WTC11 (cell line): ENCODE measurements around the gene CDC6.

Experiments used
- CTCF ChIP-seq: fragments of 200-600 bp; IDR thresholded peaks from 2 replicates; pipeline ENCODE4 v1.8.0; 2022; ENCODE audit warnings: antibody characterized with exemption
- ETV6 ChIP-seq: sonication (generic); formaldehyde crosslinking; IDR thresholded peaks from 2 replicates; pipeline ENCODE4 v1.8.1; 2022; ENCODE audit warnings: mild to moderate bottlenecking, missing genetic modification reagents
- GABPB1 ChIP-seq: sonication (generic); formaldehyde crosslinking; IDR thresholded peaks from 2 replicates; pipeline ENCODE4 v1.8.1; 2023; ENCODE audit warnings: mild to moderate bottlenecking, missing genetic modification reagents
- IRF1 ChIP-seq: sonication (generic); formaldehyde crosslinking; IDR thresholded peaks from 2 replicates; pipeline ENCODE4 v1.8.0; 2023; ENCODE audit warnings: missing genetic modification reagents
- NR1H2 ChIP-seq: sonication (generic); formaldehyde crosslinking; IDR thresholded peaks from 2 replicates; pipeline ENCODE4 v1.9.0; 2021; ENCODE audit warnings: mild to moderate bottlenecking, moderate library complexity, missing genetic modification reagents
- NR2C2 ChIP-seq: sonication (generic); formaldehyde crosslinking; IDR thresholded peaks from 2 replicates; pipeline ENCODE4 v1.8.0; 2022; ENCODE audit warnings: mild to moderate bottlenecking, missing genetic modification reagents
- TEAD4 ChIP-seq: sonication (generic); formaldehyde crosslinking; IDR thresholded peaks from 2 replicates; pipeline ENCODE4 v1.8.0; 2022; ENCODE audit warnings: mild to moderate bottlenecking, missing genetic modification reagents
- TF ChIP-seq, protein P1 (sequence below): sonication (generic); formaldehyde crosslinking; IDR thresholded peaks from 2 replicates; pipeline ENCODE4 v1.8.0; 2022; ENCODE audit warnings: mild to moderate bottlenecking, missing genetic modification reagents
- TF ChIP-seq, protein P2 (sequence below): sonication (generic); formaldehyde crosslinking; IDR thresholded peaks from 2 replicates; pipeline ENCODE4 v1.8.1; 2023; ENCODE audit warnings: mild to moderate bottlenecking, moderate library complexity, missing genetic modification reagents

- TF ChIP-seq CTCF, result no peak
- TF ChIP-seq TEAD4 (CRISPR knock-in tag), result no peak
- no peak for TF ChIP-seq NR1H2 (CRISPR knock-in tag)
- TF ChIP-seq NR2C2 (CRISPR knock-in tag), result no peak
- TF ChIP-seq, protein P1, sequence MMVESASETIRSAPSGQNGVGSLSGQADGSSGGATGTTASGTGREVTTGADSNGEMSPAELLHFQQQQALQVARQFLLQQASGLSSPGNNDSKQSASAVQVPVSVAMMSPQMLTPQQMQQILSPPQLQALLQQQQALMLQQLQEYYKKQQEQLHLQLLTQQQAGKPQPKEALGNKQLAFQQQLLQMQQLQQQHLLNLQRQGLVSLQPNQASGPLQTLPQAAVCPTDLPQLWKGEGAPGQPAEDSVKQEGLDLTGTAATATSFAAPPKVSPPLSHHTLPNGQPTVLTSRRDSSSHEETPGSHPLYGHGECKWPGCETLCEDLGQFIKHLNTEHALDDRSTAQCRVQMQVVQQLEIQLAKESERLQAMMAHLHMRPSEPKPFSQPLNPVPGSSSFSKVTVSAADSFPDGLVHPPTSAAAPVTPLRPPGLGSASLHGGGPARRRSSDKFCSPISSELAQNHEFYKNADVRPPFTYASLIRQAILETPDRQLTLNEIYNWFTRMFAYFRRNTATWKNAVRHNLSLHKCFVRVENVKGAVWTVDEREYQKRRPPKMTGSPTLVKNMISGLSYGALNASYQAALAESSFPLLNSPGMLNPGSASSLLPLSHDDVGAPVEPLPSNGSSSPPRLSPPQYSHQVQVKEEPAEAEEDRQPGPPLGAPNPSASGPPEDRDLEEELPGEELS (CRISPR knock-in tag), result no peak
- no peak for TF ChIP-seq ETV6 (CRISPR knock-in tag)
- TF ChIP-seq GABPB1 (CRISPR knock-in tag), result no peak
- TF ChIP-seq IRF1, result no peak
- TF ChIP-seq, protein P2, sequence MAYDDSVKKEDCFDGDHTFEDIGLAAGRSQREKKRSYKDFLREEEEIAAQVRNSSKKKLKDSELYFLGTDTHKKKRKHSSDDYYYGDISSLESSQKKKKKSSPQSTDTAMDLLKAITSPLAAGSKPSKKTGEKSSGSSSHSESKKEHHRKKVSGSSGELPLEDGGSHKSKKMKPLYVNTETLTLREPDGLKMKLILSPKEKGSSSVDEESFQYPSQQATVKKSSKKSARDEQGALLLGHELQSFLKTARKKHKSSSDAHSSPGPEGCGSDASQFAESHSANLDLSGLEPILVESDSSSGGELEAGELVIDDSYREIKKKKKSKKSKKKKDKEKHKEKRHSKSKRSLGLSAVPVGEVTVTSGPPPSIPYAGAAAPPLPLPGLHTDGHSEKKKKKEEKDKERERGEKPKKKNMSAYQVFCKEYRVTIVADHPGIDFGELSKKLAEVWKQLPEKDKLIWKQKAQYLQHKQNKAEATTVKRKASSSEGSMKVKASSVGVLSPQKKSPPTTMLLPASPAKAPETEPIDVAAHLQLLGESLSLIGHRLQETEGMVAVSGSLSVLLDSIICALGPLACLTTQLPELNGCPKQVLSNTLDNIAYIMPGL (CRISPR knock-in tag), result no peak
Observed at GRCh38 chr17:40251576-40251975, 36.1 kb upstream of the CDC6 start.
